ENCODE data around the gene CDC20B.
"Not testable (repeated sequence)": the region's sequence is repeated elsewhere in the genome, so short reads cannot be mapped to it uniquely, and the experiment has no call there.

CDC20B gene

GRCh38 chr5:55123365-55123764 is 49.6 kb downstream of the CDC20B start:
- DNase-seq (ENCODE audit: low spot score) = no peak
- Histone ChIP-seq H3K27ac (no peak overlapping the region), H3K4me3 (no peak overlapping the region)
- TF ChIP-seq CTCF (IDR thresholded peaks at IDR 0.05) = no peak

- H3K4me3 ChIP-seq = no peak overlapping the region
- no peak overlapping the region for H3K27ac ChIP-seq
- no peak for DNase-seq (ENCODE audit: low spot score)
- TF ChIP-seq CTCF (IDR thresholded peaks at IDR 0.05) = no peak
Measured at GRCh38 chr5:55114061-55114460, 58.9 kb downstream of the CDC20B start.

GRCh38 chr5:55113327-55113726 is 59.6 kb downstream of the CDC20B start:
- no peak for TF ChIP-seq CTCF (IDR thresholded peaks at IDR 0.05)
- DNase-seq (ENCODE audit: low spot score) = no peak
- no peak overlapping the region for H3K4me3 ChIP-seq
- no peak overlapping the region for H3K27ac ChIP-seq

- DNase-seq (ENCODE audit: low spot score) = no peak
- H3K4me3 ChIP-seq = no peak overlapping the region
- no peak for TF ChIP-seq CTCF (IDR thresholded peaks at IDR 0.05)
- H3K27ac ChIP-seq = no peak overlapping the region
Measured at GRCh38 chr5:55110217-55110616, 62.8 kb downstream of the CDC20B start.

GRCh38 chr5:55108661-55109060 is 64.3 kb downstream of the CDC20B start:
- Histone ChIP-seq H3K27ac (no peak overlapping the region), H3K4me3 (no peak overlapping the region)
- no peak for DNase-seq (ENCODE audit: low spot score)
- TF ChIP-seq CTCF (IDR thresholded peaks at IDR 0.05) = no peak

GRCh38 chr5:55105976-55106375 is 67.0 kb downstream of the CDC20B start:
- not testable (repeated sequence) for DNase-seq (ENCODE audit: low spot score); H3K27ac ChIP-seq; H3K4me3 ChIP-seq

- no peak for TF ChIP-seq CTCF (IDR thresholded peaks at IDR 0.05)
- H3K4me3 ChIP-seq = no peak overlapping the region
- H3K27ac ChIP-seq = no peak overlapping the region
- DNase-seq (ENCODE audit: low spot score) = no peak
Measured at GRCh38 chr5:55104946-55105701, 67.9 kb downstream of the CDC20B start.

All from coronary artery (tissue), 2 donors.